GM19468 (cell line): Measurements from ENCODE around the gene ILDR2.
A peak's percentile ranks its signal among the peaks of the same experiment; 100 is the strongest.

ENCODE experiments used
- ATAC-seq: cut with Tn5 transposase; IDR thresholded peaks from one replicate; pipeline ENCODE4 v1.9.1; 2021; ENCODE audit warnings: mild to moderate bottlenecking, moderate library complexity, moderate number of reproducible peaks; ENCODE audit not compliant: unreplicated experiment; ENCODE audit errors: extremely low read depth

The ILDR2 gene

DNA sequence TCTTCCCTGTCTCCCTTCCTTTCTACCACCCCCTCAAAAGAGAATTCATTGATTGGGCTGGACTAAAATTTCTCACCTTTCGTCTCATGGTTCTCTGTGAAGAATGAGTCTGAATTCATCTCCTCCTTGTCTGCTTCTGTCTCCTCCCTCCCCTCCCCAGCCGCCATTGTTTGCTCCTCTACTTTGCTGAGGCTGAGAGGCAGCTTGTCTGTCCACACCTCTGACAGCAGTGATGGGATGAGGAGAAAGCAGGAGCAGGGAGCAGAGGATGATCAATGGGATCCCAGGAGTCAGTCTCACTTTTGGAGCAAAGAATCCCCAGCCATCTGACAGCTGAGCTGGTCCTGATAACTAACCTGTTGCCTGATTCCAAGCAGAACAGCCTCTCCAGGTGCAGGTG, 2.5 kb downstream of the ILDR2 start:
- no peak for ATAC-seq

DNA sequence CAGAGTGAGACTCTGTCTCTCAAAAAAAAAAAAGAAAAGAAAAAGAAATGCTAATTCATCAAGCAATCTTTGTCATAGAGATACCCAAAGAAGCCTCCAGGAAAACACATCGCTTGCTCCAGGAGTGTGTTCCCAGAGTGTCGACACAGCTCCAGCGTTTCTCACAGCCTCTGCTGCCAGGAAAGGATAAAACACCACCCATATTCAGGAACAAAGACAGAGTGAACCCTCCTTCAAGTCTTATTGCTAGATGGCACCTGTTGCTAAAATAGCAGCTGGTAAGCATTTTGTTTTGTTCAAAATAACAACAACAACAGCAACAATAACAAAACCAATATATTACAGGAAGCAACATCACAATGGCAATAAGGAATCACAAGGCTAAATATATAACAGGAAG, 3.1 kb downstream of the ILDR2 start:
- no peak for ATAC-seq

DNA sequence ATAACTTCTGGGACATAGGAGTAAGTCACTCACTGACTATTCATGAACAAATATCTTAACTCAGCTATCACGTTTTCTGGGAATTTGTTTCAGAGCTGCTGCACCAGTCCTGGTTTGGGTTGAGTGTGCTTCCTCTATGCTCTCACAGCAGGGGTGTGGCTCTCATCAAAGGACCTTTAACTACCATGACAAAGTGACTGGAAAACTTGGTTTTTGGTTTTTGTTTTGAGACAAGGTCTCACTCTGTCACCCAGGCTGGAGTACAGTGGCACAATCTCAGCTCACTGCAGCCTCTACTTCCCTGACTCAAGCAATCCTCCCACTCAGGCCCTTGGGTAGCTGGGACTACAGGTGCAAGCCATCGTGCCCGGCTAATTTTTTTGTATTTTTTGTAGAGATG, 4.1 kb downstream of the ILDR2 start:
- no peak for ATAC-seq

DNA sequence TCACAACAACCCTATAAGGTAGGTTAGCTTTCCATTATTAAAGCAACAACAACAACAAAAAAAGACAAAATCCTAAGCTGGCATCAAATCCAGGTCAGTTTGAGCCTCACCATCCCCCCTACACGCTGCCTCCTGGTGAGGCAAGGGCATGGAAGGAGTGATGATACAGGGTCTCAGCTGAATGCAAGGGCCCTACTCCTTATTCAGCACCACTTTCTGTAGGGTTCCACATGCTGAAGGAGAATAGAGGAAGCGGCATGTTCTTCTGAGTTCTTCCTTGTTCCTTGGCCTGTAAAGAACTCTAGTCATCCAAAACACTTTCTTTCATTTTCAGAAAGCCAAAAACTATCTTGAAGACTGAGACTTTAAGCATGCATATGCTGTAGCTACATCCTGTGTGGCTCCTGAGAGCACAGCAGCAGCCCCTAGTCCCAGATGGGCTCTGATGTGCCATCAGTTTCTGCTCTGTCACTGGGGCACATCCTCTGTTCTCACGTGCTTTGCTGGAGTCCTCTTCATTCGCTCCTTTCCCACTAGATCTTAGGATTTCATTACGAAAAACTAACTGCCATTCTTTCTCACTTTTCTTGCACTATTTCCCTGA, 6.2 kb downstream of the ILDR2 start:
- peak; percentile 97 for ATAC-seq

DNA sequence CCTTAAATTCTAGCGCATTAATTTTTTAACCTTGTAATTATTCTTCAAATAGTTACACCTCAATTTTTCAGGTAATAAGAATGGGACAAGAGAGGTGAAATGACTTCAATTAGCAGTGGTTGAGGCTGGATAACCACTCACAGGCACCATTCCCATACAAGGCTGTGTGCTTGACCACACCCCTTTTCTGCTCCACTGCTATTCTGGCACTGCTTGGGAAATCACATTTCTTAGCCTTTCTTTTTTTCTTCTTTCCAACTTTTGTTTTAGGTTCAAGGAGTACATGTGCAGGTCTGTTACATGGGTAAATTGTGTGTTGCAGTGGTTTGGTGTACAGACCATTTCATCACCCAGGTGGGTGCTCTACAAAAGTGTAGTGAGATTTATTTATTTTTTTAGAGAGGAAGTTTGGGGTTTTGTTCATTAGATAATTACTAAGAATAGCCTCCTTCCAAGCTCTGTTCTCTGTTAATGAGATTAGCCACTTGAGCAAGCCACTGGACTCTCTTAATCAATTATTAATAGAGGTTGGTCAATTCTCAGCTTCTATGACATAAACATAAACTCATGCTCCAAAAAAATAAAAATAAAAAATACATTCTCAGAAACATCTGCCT, 14.4 kb downstream of the ILDR2 start:
- no peak for ATAC-seq

DNA sequence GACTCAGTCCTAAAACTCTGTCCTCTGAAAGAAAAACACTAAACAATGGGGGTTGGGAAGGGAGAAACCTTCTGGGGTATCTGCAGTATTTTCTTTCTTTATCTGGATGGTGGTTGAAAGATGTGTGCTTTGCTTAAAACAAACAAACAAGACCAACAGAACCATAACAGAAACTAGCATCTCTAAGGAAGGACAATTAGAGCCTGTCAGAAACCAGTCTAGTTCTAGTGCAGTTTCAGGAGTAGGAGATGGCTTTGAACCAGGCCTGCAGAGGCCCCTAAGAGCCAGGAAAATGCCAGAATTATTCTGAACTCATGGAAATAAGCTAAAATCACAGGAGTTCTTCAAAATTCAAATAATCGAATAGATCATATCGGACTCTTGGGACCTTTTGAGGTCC, 18.5 kb downstream of the ILDR2 start:
- no peak for ATAC-seq

DNA sequence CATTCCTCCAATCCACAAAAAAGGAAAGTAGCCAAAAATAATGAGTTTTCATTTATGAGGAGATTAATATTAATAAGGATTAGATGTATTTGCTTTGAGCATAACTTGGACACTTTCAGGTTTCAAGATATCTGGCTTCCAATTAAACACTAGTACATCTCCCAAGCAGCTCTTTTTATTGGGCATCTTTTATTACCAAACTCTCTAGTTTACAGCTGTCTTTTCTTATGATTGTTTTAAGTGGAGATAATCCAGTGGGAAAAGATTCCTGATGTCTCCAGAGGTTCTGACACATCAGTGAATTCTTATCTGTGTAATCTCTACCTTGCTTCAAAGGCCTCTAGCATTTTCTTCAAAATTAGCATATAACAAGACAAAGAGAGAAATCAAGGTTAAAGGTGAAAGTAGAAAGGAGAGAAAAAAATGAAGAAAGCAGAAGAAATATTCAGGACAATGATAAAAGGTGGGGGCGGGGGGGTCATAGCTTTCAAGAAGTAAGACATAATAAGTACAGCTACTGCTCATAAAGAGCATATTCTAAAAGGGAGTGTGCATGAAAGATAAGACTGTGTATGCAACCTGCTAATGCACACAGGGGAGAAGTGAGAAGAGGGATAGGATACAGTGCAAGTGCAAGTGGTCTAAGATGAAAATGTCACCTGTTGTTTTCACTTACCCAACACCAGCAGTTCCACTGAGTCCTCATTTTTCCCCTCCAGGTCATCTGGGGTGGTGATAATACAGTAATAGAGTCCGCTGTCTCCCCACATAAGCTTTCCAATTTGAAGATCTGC, 19.1 kb downstream of the ILDR2 start:
- ATAC-seq, result no peak

DNA sequence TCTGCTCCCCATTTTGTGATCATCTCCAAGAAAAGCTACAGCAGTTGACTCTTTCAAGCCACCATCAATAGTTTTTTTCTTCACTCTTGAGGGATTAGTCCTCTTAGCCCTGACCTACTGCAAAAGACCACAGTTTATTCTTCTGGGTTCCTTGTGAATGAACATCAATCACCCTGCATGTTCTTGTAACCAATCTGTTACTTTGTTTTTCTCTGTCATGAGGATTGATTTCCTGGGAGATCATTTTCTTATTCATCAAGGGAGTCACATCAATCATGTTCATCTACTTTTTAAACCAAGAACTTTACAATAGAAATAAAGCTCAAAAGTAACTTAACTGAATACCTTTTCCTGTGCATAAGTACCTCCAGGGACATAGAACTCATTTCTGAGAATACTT, 21.8 kb downstream of the ILDR2 start:
- ATAC-seq, result no peak

DNA sequence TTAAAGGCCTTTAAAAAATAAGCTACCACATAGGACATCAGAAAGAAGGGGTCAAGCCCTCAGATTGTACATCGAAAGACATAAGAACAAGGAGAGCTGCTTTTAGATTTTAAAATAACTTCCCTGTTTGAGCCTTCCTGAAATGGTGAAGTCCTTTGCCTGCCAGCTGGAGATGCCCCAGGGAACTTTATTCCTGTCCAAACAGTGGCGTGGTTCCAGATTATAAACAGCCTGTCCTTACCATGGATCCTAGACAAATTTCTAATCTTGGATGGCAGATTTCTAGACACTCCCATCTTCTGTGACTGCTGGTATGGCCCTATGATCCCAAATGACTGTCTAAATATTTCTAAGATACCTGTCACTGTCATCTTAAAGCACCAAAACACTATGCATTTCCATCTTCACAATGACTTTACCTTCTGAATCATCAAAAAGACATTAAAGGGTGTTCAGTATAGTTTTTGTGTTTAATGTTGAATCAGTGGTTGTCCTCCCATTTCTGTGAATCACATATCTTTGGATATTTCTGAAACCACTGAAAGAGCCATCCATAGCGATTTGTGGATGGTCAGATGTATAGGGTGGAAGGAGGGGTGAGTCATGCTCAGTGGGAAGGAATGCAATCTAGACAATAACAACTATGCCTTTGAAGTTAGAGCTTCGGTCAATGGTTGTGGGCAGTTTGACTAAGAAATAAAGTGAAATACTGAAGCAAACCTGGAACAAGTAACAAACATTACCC, 23.2 kb downstream of the ILDR2 start:
- no peak for ATAC-seq

DNA sequence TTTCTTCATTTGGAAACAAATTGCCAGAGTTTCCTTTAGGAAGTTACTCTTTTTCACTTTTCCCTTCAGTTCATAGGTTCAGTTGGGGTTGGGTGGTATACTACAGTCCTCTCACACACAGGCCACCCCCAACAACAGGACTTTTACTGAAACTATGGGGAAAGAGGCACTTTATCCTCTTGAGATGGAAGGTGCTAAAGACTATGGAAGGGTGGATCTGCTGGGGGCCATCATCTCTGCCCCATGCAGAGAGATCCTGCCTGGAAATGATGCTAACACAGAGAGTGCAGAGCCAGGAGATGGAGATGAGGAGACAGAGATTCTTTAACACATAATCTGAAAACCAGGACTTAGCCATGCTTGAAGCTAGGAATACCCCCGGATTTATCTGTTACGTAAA, 24.3 kb downstream of the ILDR2 start:
- ATAC-seq, result no peak

DNA sequence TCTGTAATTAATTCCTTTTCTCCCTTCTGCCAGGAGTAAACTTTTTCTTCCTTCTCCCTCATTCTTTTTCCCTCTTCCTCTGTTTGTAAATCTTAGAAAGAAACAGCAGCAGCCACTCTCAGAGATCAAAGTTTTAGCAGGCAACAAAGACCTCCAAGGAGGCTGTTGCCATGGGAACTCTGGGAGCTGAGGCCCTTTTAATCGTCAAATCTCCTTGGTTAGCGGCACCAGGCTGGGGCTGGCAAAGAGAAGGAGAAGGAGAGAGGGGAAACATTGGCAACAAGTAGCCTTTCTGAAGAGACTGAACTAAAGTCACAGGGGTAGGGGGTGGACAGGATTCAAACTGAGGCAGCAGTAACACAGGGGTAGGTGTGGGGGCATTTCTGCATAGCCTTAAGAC, 25.2 kb downstream of the ILDR2 start:
- no peak for ATAC-seq

DNA sequence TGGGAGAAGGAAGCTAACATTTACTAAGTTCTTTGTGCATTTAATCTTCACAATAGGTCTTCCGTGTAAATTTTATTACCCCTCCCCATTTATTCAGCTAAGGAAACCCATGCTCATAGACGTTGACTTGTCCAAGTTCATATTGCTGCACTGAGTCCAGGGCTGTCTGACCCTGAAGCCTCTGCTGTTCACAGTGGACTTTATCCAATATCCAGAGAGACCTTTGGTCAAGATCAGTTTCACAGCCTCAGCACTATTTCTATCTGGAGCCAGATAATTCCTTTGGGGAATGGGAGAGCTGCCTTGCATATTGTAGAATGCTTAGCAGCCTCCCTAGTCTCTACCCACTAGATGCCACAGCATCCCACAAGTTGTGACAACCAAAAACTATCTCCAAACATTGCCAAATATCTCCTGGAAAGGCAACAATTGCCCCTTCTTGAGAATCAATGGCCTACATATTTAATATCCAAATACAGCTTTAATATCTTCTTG, 26.4 kb downstream of the ILDR2 start:
- ATAC-seq, result no peak

DNA sequence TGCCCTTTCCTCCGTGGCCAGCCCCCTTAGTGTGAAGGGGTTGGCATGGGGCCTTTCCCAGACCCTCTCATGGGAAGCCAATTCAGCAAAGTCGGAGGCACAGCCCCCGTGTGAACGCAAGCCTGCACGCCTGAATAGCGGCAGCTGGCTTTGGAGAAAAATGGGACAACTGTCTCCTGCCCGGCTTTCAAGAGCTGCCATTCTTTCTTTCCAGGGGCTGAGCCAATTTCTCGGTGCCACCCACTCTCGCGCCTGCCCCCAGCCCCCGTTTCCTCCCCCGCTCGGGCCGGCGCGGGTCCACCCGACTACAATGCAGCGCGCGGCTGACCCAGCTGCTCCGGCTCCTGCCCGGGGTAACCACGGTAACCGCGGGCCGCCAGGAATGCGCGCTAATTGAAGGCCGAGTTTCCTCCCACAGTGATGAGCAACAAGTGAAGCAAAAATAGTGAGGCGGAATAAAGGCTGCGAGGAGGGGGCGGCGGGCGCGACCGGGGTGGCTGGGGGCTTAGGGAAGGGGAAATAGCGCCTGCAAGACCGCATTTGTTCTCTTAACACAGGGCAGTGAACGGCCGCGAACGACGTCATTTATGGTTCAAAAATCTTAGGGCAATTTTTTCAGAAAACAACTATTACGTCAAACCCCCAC, 27.8 kb downstream of the ILDR2 start:
- no peak for ATAC-seq

DNA sequence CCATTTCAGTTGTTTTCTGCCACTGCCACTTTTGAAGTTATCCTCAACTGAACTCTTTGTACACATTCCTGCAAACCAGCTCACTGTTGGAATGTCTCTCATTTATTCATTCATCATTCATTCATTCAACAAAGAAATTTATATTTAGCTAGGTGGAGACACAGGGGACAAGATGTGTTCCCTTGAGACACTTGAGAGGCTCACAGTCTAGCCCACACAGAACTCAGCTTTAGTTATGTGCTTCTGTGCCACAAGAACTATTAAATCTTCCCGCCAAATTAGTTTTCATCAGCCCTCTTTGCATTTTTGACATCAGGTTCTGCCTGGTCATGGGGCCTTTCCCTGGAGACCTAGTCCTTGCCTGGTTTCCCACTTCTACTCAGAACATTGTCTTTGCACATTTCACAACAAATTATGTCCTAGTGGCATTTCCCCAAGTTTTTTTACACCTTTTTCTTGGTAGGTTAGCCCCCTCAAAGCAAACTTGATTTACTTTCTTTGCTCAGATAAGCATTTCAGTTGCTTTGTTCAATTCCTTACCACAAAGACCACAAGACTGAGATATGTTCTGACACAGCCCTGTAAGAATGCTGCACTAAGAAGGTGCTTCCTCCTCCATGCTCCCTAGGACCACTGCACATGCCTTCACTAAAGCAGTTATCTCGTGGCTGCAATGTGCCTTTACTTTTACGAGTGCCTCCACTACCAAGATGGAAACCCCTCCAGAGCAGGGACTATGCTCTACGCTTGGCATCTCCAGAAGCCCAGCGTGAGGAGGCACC, 31.0 kb downstream of the ILDR2 start:
- no peak for ATAC-seq

DNA sequence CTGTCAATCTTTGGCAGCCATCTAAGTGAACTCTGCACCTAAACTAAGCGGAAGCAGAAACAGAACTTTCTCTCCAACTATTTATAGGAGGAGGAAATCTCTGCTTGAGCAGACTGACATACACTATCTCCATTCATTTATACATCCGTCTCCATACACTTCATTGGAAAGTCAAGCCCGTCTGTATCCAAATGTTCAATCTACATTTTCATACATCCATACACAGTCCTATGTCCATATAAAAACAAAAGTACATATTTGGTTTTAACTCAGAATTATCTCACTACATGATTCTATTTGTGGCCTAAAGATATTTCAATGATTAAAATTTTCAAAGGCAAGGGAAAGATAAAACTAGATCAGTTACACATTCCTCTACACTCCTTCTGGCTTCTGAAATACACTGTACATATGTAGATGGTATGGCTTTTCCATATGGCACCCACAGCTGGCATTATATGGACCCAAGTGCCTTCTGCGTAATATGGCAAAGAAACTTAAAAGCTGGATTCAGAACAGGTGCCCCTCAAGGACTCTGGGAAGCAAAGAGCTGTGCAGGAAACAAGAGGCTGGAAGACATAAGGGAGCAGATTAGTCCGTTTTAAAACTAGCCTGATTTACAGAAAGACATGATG, 35.5 kb downstream of the ILDR2 start:
- no peak for ATAC-seq

DNA sequence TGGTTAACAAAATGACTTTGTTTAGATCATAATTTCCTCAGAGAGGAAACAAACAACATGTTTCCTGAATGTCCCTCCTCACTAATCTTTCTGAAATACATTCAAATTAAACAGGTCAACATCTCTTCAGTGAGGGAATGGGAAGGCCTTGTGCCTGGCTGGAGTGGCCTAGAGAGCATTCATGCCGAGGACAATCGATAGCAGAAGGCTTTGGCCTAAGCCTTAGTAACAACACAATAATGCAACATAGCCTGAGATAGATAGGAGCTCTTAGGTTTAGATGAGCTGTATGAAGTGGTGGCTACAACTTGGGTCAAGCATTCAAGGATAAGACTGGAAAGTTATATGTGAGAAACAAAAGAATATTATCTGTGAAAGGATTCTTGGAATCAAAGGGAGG, 37.4 kb downstream of the ILDR2 start:
- no peak for ATAC-seq

DNA sequence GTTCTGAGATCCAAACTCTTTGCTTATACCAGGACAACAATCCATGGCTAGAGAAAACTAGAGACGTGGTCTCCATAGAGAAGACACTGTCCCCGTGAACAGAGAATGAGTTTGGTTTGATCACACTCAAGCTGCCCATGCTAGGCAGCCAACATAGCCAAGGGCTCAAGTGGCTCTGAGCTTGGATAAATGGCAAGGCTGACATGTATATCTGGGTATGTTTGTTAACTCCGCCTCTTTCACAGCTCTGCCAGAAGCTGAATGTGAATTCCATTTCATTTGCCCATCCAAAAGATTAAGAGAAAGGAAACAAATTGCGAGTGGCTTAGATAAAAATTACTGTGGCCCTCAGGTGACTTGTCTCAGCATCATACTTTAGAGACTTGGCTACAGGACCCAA, 38.0 kb downstream of the ILDR2 start:
- ATAC-seq, result no peak

DNA sequence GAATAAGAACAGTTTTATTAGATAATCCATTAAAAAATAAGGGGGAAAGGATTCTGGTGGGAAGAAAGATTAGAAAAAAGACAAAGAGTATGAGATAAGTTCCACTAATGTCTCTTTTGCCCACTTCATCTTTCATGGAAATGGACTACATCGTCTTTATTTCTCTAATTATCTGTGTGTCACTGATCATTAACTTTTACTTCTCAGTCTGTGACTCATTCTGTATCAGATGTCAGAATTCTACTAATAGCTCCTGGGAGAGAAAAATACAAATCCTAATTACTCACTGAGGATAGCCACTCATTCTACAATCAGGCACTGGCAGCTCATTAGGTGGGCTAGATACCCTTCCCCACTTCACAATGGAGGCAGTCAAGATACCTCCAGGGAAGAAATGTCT, 41.7 kb downstream of the ILDR2 start:
- no peak for ATAC-seq

DNA sequence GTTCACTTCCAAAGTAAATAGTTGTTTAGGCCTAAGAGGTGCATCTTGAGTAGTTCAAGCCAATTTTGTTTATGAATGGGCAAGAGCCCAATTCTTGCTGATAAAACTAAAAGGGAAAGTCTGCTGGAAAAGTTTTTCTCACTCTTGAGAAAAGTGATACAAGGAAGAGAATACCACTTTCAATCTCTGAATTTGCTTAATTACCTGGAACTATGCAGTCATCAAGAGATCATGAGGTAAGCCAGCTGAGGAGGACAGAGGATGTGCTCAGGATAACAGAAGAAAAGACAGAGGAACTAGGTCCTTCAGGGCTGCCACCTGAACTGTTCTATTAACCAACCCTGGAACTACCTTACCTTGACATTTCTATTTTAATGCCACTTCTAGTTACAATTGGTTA, 42.2 kb downstream of the ILDR2 start:
- no peak for ATAC-seq
